ENCODE results near the gene GPI. TPM values are rescaled to one million over a fixed set of nuclear protein-coding genes. Genes with fewer than 3 reads are reported as not detected.

The GPI gene
- total and polyA plus RNA-seq, 7 donors: 73.9 to 209 (median 144) TPM

- no peaks in the 10 kb centered on the region for H3K4me1 ChIP-seq
- H3K4me3 ChIP-seq: no peak overlapping the region
- no peak for DNase-seq
- H3K9me3 ChIP-seq: no peaks in the 10 kb centered on the region
- H3K36me3 ChIP-seq: peaks cover 12 to 100% (median 15%) of the 10 kb centered on the region in 4 donors
- intact Hi-C loops (cut with DNase I): no loop called here
- TF ChIP-seq CTCF (IDR thresholded peaks at IDR 0.05) (no peak), POLR2AphosphoS5 (IDR thresholded peaks at IDR 0.05) (no peak), EP300 (IDR thresholded peaks at IDR 0.05) (no peak), POLR2A (IDR thresholded peaks at IDR 0.05) (no peak)
- no peak overlapping the region for H3K27ac ChIP-seq
- WGBS, 2 donors: 95 to 97% methylated on average over 3 of the region's 3 CpGs
- H3K27me3 ChIP-seq: no peaks in the 10 kb centered on the region
These were observed 83.2 kb downstream of the GPI start for GRCh38 chr19:34448191-34448590.

Other genes starting within 250 kb of the GPI start
- gene LSM14A, start 192.7 kb upstream of the GPI start, total RNA-seq: 100 to 1,000 TPM; 104 to 149 (median 123) TPM
- gene LSM14A, start 192.7 kb upstream of the GPI start, polyA plus RNA-seq: 10 to 100 TPM; 66.6 to 94.2 (median 79.3) TPM
- 10 to 100 TPM; 11.1 to 20.2 (median 14.5) TPM for gene GARRE1, start 110.6 kb upstream of the GPI start, total RNA-seq
- gene GARRE1, start 110.6 kb upstream of the GPI start, polyA plus RNA-seq: 10 to 100 TPM in 1 of 3 donors, 1 to 10 TPM in 2; 3.5 to 10.7 (median 4.2) TPM
- gene PDCD2L, start 39.2 kb downstream of the GPI start, total RNA-seq: 10 to 100 TPM in 3 of 4 donors, 1 to 10 TPM in 1; 8.0 to 14.8 (median 13.9) TPM
- gene PDCD2L, start 39.2 kb downstream of the GPI start, polyA plus RNA-seq: 10 to 100 TPM in 1 of 3 donors, 1 to 10 TPM in 2; 6.0 to 12.1 (median 7.2) TPM
- gene UBA2, start 63.2 kb downstream of the GPI start, total RNA-seq: 10 to 100 TPM; 55.7 to 99.4 (median 71.8) TPM
- gene UBA2, start 63.2 kb downstream of the GPI start, polyA plus RNA-seq: 10 to 100 TPM; 31.8 to 58.5 (median 34.9) TPM
- gene WTIP, start 116.6 kb downstream of the GPI start, total RNA-seq: 10 to 100 TPM in 3 of 4 donors, 1 to 10 TPM in 1; 3.3 to 20.5 (median 16.9) TPM
- gene WTIP, start 116.6 kb downstream of the GPI start, polyA plus RNA-seq: 1 to 10 TPM; 2.2 to 3.0 (median 3.0) TPM

All from sigmoid colon (tissue), 7 donors.